Esophagus muscularis mucosa (tissue), 4 donors: ENCODE results near the gene MTG2.

Source experiments
- EP300 ChIP-seq: sonication (generic); formaldehyde crosslinking; IDR thresholded peaks from one replicate; pipeline ENCODE4 v1.6.1; 2017; ENCODE audit warnings: antibody characterized with exemption
- POLR2A ChIP-seq: fragments of 450-650 bp; IDR thresholded peaks from one replicate; pipeline ENCODE4 v1.6.1; 2017; ENCODE audit warnings: antibody characterized with exemption, moderate library complexity, mild to moderate bottlenecking, low read depth
- POLR2AphosphoS5 ChIP-seq, 2 donors: sonication (generic); formaldehyde crosslinking; IDR thresholded peaks; one replicate each; pipeline ENCODE4 v1.6.1; 2017; ENCODE audit warnings: antibody characterized with exemption in 2 of 2
- TF ChIP-seq, protein P1 (sequence below), 3 experiments: fragments of 200-600 bp in 2 of 3; fragments of 450-650 bp in 1 of 3; sonication (generic) in 2 of 3; IDR thresholded peaks; one replicate each; pipeline ENCODE4 v1.5.1; 2017 to 2019; ENCODE audit warnings: antibody characterized with exemption in 3 of 3, mild to moderate bottlenecking in 2 of 3, moderate library complexity in 1 of 3

GRCh38 chr20:62223571-62223970 is 40.7 kb downstream of the MTG2 start:
- TF ChIP-seq, protein P1, sequence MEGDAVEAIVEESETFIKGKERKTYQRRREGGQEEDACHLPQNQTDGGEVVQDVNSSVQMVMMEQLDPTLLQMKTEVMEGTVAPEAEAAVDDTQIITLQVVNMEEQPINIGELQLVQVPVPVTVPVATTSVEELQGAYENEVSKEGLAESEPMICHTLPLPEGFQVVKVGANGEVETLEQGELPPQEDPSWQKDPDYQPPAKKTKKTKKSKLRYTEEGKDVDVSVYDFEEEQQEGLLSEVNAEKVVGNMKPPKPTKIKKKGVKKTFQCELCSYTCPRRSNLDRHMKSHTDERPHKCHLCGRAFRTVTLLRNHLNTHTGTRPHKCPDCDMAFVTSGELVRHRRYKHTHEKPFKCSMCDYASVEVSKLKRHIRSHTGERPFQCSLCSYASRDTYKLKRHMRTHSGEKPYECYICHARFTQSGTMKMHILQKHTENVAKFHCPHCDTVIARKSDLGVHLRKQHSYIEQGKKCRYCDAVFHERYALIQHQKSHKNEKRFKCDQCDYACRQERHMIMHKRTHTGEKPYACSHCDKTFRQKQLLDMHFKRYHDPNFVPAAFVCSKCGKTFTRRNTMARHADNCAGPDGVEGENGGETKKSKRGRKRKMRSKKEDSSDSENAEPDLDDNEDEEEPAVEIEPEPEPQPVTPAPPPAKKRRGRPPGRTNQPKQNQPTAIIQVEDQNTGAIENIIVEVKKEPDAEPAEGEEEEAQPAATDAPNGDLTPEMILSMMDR (IDR thresholded peaks at IDR 0.05), result no peak
- no peak for TF ChIP-seq POLR2A
- no peak for TF ChIP-seq EP300
- no peak for TF ChIP-seq POLR2AphosphoS5 (IDR thresholded peaks at IDR 0.05)
